CD4-positive, alpha-beta T cell treated with Interferon alpha-2 for 1 hour (primary cell): Measurements from ENCODE around the gene BAIAP3.

Experiments
- DNase-seq, 2 donors: peaks; one replicate each; pipeline ENCODE4 v3.0.0-alpha.2; 2020 to 2022

The BAIAP3 gene

GRCh38 chr16:1371054-1371978 is 37.9 kb downstream of the BAIAP3 start:
- DNase-seq = no peak

GRCh38 chr16:1372292-1372950 is 39.0 kb downstream of the BAIAP3 start:
- no peak for DNase-seq

GRCh38 chr16:1374418-1375297 is 41.2 kb downstream of the BAIAP3 start:
- DNase-seq = no peak

GRCh38 chr16:1375298-1375640 is 41.8 kb downstream of the BAIAP3 start:
- DNase-seq = no peak

GRCh38 chr16:1375741-1376410 is 42.4 kb downstream of the BAIAP3 start:
- DNase-seq = no peak

- DNase-seq = no peak
Observed at GRCh38 chr16:1377406-1378010, 44.1 kb downstream of the BAIAP3 start.

GRCh38 chr16:1378087-1378803 is 44.8 kb downstream of the BAIAP3 start:
- DNase-seq = no peak

- peak; percentile 71 to 74 for DNase-seq
Observed at GRCh38 chr16:1378804-1379303, 45.4 kb downstream of the BAIAP3 start.

GRCh38 chr16:1379304-1380076 is 46.0 kb downstream of the BAIAP3 start:
- peak; percentile 43 to 62 for DNase-seq

GRCh38 chr16:1380195-1380594 is 46.8 kb downstream of the BAIAP3 start:
- DNase-seq = no peak

GRCh38 chr16:1381612-1382406 is 48.4 kb downstream of the BAIAP3 start:
- no peak for DNase-seq

GRCh38 chr16:1383556-1383955 is 50.1 kb downstream of the BAIAP3 start:
- no peak for DNase-seq

GRCh38 chr16:1385232-1385631 is 51.8 kb downstream of the BAIAP3 start:
- no peak for DNase-seq

GRCh38 chr16:1387331-1387730 is 53.9 kb downstream of the BAIAP3 start:
- DNase-seq = no peak

GRCh38 chr16:1389762-1390161 is 56.3 kb downstream of the BAIAP3 start:
- DNase-seq = no peak

GRCh38 chr16:1390239-1390779 is 56.9 kb downstream of the BAIAP3 start:
- DNase-seq = no peak

- no peak for DNase-seq
Observed at GRCh38 chr16:1392826-1393225, 59.4 kb downstream of the BAIAP3 start.

GRCh38 chr16:1393613-1394176 is 60.2 kb downstream of the BAIAP3 start:
- no peak for DNase-seq

GRCh38 chr16:1394367-1394951 is 61.0 kb downstream of the BAIAP3 start:
- no peak for DNase-seq
